Skeletal muscle cell (primary cell): ENCODE measurements around the gene VSTM2B.
"Not testable (repeated sequence)": the region's sequence is repeated elsewhere in the genome, so short reads cannot be mapped to it uniquely, and the experiment has no call there.

ENCODE experiments used
- DNase-seq: peaks from one replicate; pipeline ENCODE4 v3.0.0-alpha.2; 2010; ENCODE audit warnings: low read depth
- H3K4me3 ChIP-seq: 2 replicates; pipeline ENCODE4 v1.5.1; 2011; ENCODE audit warnings: low read depth, mild to moderate bottlenecking, control low read depth, low read length, moderate library complexity

The VSTM2B gene

GRCh38 chr19:29540114-29540513 is 14.3 kb downstream of the VSTM2B start:
- DNase-seq = no peak
- no peak overlapping the region for H3K4me3 ChIP-seq

GRCh38 chr19:29541473-29542253 is 15.9 kb downstream of the VSTM2B start:
- H3K4me3 ChIP-seq = no peak overlapping the region
- no peak for DNase-seq

- H3K4me3 ChIP-seq = no peak overlapping the region
- no peak for DNase-seq
Measured at GRCh38 chr19:29542327-29542726, 16.5 kb downstream of the VSTM2B start.

GRCh38 chr19:29542776-29543175 is 17.0 kb downstream of the VSTM2B start:
- DNase-seq = no peak
- H3K4me3 ChIP-seq = no peak overlapping the region

- no peak for DNase-seq
- no peak overlapping the region for H3K4me3 ChIP-seq
Measured at GRCh38 chr19:29543381-29543780, 17.6 kb downstream of the VSTM2B start.

GRCh38 chr19:29544656-29545360 is 19.0 kb downstream of the VSTM2B start:
- no peak overlapping the region for H3K4me3 ChIP-seq
- DNase-seq = no peak

- DNase-seq, H3K4me3 ChIP-seq: not testable (repeated sequence)
Measured at GRCh38 chr19:29545447-29545846, 19.7 kb downstream of the VSTM2B start.

GRCh38 chr19:29545866-29546582 is 20.2 kb downstream of the VSTM2B start:
- no peak for DNase-seq
- no peak overlapping the region for H3K4me3 ChIP-seq

- no peak for DNase-seq
- no peak overlapping the region for H3K4me3 ChIP-seq
Measured at GRCh38 chr19:29546583-29547190, 20.9 kb downstream of the VSTM2B start.

GRCh38 chr19:29547361-29547960 is 21.7 kb downstream of the VSTM2B start:
- H3K4me3 ChIP-seq = no peak overlapping the region
- no peak for DNase-seq

- no peak overlapping the region for H3K4me3 ChIP-seq
- no peak for DNase-seq
Measured at GRCh38 chr19:29547981-29548380, 22.2 kb downstream of the VSTM2B start.

- DNase-seq = no peak
- no peak overlapping the region for H3K4me3 ChIP-seq
Measured at GRCh38 chr19:29548483-29549085, 22.8 kb downstream of the VSTM2B start.

- no peak overlapping the region for H3K4me3 ChIP-seq
- no peak for DNase-seq
Measured at GRCh38 chr19:29549105-29550070, 23.6 kb downstream of the VSTM2B start.

GRCh38 chr19:29550896-29551295 is 25.1 kb downstream of the VSTM2B start:
- H3K4me3 ChIP-seq = no peak overlapping the region
- no peak for DNase-seq

- no peak overlapping the region for H3K4me3 ChIP-seq
- DNase-seq = no peak
Measured at GRCh38 chr19:29551774-29552173, 26.0 kb downstream of the VSTM2B start.

GRCh38 chr19:29552454-29553280 is 26.9 kb downstream of the VSTM2B start:
- no peak overlapping the region for H3K4me3 ChIP-seq
- DNase-seq = no peak

GRCh38 chr19:29554149-29554548 is 28.4 kb downstream of the VSTM2B start:
- H3K4me3 ChIP-seq = no peak overlapping the region
- DNase-seq = no peak
